Stimulated activated CD4-positive, alpha-beta T cell treated with anti-CD3 and anti-CD28 coated beads, Interleukin-1b, Interleukin-23, amount 100 ng/mL, for 24 hours (primary cell): ENCODE data around the gene LRPAP1.

ENCODE experiments used
- DNase-seq, 4 experiments: peaks; one replicate each; pipeline ENCODE4 v3.0.0-alpha.2; 2020; ENCODE audit warnings: low read depth in 4 of 4, low spot score in 1 of 4

The LRPAP1 gene

DNA sequence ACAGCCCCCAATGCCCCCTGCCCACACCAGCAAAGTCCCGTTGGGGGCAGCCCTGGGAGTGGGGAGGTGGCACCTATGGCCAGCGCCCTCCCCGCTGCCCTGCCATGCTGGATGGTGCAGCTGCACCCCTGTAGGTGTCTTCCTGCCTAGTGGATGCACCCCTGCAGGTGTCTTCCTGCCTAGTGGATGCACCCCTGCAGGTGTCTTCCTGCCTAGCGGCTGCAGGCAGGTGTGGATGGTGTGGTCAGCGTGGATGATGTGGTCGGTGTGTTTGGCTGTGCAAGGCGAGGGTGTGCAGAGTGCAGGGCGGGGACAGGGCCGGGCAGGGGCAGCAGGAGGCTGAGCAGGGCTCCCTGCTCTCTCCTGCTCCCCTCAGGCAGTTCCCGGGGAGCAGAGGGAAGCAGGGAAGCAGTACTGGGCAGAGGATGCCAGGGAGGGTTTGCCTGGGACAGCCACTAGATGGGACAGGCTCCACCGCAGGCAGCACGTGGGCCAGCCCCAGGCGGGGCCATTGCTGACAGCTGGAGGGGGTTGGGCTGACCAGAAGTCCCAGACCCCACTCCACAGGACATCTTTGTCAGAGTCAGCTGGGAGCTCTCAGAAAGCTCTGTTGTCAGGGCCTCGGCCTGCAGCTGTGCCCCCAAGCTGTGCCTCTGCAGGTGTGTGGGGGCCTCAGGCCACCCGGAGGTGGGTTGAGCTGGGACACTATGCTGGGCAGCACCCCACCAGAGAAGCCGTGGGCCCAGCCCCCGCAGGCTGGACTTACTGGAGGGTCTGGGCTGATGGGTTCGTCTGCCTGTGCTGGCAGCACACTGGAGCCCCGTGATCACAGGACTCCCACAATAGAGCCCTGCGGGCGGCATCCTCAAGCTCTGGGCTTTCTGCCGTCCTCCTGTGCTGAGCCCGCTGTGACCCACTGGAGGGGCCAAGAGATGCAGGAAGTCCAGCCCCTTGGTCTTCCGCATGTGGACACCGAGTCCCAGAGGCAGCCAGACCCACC is 45.4 kb downstream of the LRPAP1 start:
- no peak for DNase-seq

GRCh38 chr4:3485886-3486540 is 46.2 kb downstream of the LRPAP1 start:
- no peak for DNase-seq

DNA sequence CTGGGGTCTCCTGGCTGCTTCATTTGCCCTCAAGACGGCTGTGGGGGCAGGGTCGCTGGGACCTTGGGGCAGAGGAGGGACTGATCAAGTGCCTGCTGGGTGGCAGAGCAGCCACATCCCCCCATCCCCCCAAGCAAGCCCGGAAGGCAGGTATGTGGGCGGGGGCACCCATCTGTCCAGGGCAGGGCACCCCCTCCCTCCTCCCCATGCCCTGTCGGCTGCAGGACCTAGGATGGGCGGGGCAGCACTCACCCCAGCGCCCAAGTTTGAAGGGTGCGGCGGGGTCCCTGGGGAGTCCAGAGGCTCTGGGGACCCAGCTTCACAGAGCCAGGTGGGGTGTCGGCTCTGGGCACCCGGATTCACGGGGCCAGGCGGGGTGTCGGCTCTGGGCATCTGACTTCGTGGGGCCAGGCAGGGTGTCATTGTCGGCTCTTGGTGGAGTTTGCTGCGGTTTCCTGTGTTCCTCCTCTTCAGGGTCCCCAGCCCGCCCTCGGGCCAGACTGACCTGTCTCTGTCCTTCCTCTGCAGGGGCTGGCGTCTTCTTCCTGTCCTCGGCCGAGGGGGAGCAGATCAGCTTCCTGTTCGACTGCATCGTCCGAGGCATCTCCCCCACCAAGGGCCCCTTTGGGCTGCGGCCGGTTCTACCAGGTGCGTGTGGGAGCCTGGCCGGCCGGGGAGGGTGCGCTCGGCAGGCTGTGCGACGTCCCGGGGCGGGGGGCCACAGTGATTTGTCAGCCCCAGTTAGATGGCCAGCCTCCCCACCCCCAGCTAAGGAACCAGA is 47.0 kb downstream of the LRPAP1 start:
- no peak for DNase-seq

DNA sequence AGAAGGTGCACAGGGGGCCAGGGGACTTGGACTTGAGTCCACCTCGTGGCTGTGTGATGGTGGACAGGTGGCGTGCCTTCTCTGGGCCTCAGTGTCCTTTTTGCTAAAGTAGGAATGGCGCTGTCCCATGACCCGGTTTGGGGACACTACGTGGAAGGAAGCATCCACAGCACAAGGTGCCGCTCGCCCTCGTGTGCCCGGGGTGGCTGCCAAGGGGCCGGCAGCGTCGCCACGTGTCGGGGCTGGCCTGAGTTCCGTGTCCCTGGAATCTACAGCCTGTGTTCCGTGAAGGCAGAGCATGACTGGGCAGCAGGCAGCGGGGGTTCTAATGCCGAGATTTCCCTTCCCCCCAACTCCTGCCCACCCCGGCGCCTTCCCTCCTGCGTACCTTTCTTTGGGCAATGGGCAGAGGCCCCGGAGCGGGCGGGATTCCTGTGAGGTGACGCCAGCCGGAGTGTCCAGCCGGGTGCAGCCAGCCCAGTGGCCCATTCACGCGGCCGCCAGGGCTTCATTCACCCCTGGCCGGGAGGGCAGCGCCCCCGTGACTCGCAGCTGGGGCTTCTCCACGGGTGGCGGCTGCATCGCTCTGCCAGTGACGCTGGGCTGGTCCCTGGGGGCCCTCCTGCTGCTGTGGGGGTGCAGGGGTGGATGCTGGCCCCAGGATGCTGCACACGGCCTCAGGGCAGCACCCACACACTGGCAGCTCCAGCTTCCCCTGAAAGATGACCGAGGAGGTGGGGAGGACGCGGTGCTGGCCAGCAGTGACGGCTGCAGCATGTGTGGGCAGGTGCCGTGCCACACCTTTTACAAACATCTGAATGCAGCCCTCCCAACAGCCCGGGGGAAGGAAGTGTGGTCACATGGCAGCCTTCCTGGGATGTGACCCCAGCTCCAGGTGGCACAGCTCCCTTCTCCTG is 47.9 kb downstream of the LRPAP1 start:
- DNase-seq: no peak

DNA sequence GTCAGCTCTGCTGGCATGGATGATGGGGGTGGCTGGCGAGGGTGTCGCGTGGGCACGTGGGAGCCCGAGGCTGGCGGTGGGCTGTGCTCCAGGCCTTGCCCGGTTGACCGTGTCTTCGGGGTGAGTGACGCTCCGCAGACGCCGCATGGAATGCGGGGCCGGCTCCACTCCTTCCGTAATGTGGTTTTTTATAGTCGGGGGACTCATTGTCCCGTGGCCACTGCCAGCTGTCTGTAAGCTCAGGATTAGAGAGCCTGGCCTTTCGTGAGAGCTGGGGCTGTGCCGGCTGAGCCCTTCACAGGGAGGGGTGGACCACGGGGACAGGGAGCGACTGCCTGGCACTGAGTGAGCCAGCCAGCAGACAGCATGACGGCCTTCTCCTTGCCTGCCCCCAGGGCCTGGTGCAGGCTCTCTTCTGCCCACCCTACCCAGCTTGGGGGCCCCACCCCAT is 48.7 kb downstream of the LRPAP1 start:
- no peak for DNase-seq

- DNase-seq: no peak
Observed at GRCh38 chr4:3482707-3483106, 49.5 kb downstream of the LRPAP1 start.

DNA sequence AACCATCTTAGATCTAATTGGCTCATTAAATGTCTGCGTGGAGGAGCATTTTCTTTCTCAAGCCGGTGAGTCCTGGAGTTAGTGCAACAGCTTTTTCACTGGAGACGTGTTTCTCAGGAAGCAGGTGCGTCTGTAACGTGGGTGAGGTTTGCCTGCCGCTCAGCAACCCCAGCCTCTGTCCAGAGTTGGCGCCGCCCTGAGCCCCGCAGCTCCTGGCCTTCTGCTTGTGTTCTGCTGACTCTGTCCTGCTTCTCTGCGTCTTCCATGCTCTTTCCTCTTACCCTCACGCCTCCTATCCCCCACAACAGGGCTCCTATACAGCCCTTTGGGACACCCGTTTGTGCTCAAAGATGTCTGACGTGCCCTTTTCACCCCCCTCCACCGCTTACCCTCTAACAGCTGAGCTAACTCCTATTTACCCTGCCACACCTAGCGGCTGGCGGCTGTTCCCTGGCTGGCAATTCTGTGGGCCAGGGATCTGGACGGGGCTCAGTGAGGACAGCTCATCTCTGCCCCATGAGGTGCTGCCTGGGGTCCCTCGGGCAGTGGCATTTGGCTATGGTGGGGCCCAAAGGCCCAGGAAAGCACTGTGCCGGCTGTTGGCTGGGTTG is 50.3 kb downstream of the LRPAP1 start:
- DNase-seq: no peak

GRCh38 chr4:3481113-3481531 is 51.1 kb downstream of the LRPAP1 start:
- no peak for DNase-seq

- DNase-seq: peak; percentile 52 to 72 (median 65)
Observed at GRCh38 chr4:3480528-3481112, 51.6 kb downstream of the LRPAP1 start.

- DNase-seq: no peak
Observed at GRCh38 chr4:3479358-3480101, 52.7 kb downstream of the LRPAP1 start.

- no peak for DNase-seq
Observed at GRCh38 chr4:3478446-3479357, 53.5 kb downstream of the LRPAP1 start.

DNA sequence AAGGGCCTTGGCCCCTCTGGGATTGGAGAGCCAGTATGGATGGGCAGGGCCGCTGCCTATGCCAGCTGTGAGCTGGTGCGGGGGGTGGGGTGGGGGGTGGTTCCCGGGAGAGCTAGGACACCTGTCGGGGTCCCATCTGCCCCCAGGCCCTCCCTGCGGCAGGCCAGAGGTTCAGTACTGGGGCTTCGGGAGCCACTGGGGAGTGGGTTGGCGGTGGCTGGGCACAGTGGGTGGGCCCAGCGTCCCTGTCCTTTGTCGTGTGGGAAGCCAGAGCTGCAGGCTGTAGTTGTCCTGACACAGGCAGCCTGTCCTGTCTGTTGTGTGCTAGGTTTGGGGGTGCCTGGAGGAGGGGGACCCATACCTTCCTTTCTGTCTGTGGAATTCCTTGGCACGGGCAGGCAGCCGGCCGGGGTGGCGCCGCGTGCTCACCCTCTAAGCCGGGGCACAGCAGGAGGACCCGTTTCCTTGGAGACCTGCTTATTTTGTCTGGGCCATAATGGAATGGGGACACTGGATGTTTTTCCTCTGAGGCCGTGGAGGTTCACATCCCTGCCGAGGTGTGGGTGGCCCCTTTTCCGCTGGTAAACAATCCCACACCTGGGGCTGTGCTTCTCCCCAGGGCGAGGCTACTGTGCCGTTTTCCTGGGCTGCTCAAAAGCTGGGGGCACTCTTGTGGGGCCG is 54.3 kb downstream of the LRPAP1 start:
- DNase-seq: no peak

- no peak for DNase-seq
Observed at GRCh38 chr4:3476936-3477749, 55.1 kb downstream of the LRPAP1 start.

DNA sequence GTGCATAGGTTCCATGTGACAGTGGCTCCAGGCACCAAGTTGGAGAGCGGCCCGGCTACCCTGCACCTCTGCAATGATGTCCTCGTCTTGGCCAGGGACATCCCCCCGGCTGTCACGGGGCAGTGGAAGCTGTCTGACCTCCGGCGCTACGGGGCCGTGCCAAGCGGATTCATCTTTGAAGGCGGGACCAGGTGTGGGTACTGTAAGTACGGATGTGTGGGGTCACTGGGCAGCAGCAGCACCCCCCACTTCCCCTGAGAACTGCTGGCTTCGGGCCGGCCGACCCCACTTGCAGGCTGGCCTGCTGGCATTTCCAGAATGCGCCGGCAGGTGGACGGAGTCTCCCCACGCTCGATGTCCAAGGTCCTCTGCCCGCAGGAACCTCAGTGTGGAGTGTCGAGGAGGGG is 55.9 kb downstream of the LRPAP1 start:
- no peak for DNase-seq

DNA sequence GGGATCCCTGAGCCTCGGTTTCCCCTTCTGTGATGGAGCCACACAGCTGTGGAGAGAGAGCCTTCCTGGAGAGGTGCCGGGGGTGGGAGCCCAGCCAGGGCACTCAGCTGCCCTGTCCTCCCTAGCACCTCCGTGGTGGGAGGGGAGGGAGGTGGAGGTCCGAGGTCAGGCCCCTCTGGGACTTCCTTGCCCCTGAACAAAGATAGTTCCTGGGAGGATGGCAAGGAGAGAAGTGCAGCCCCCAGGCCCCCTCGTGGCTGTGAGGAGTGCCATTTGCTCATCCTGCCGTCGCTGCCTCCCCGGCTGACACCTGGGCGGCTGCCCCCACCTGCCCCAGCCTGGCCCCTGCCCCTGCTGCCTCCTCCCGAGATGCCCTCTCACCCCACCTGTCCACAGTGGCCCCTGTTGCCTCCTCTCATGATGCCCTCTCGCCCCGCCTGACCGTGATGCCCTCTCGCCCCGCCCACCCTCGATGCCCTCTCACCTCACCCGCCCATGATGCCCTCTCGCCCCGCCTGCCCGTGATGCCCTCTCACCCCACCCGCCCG is 56.4 kb downstream of the LRPAP1 start:
- DNase-seq: no peak

DNA sequence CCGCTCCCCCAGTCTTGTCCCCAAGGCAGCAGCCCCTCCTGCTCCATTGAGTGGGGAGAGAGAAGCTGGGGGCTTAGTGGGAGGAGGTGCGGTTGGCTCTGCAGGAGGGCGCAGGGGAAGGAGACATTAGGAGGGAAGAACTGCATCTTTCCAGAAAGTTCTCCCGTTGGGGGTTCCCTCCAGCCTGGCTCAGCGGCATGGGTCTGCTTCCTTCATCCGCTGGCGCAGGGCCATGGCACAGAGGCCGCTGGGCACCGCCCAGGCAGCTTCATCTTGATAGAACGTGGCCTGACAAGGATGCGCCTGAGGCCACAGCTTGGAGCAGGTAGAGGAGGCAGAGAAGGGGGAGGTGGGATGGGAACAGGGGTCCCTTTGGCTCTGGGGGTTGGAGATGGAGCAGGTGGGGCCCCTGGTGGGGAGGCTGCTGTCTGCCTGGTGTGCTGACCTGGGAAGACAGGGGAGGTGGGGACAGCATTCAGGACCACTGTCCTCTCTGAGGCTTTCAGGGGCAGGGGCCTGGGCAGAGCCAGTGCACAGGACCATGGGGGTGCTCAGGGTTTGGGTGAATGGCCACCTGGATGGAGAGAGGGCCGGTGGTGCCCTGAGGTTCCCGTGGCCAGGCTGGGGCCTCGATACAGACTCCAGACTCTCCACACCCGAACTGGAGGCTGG is 57.0 kb downstream of the LRPAP1 start:
- no peak for DNase-seq
